RPMI7951 (cell line): Measurements from ENCODE around the gene SEMA4F. TPM values are rescaled to one million over a fixed set of nuclear protein-coding genes. Genes with fewer than 3 reads are reported as not detected.

Experiments used
- DNase-seq: peaks from one replicate; pipeline ENCODE4 v3.0.0-alpha.2; 2012; ENCODE audit warnings: low read depth
- total RNA-seq: library from RNA; depleted of rRNA; stranded (reverse); fragments of >200 nt; shearing (Covaris generic); gene quantifications from 2 replicates; pipeline ENCODE4 v1.2.3, GENCODE V29; 2014; rRNA removed

SEMA4F gene
- total RNA-seq, 1 experiment from 2014 or later, result 6.4 TPM

DNA sequence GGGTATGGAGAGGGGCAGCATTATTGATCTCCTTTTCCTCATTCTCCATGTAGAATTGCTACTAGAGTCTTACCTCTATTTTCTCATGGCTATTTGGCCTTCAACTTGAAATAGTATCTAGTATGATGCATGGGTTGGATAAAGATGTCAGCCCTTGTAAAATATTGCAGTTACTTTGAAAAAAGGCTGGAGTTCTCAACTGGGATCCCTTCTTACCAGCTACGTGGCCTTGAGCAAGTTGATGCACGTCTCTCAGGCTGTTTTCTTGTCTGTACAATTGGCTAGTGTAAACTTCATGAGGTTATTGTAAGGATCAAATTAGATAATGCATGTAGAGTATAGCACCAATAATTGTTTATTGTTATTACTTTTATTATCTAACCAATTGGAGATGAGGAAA, 50.2 kb downstream of the SEMA4F start:
- no peak for DNase-seq

DNA sequence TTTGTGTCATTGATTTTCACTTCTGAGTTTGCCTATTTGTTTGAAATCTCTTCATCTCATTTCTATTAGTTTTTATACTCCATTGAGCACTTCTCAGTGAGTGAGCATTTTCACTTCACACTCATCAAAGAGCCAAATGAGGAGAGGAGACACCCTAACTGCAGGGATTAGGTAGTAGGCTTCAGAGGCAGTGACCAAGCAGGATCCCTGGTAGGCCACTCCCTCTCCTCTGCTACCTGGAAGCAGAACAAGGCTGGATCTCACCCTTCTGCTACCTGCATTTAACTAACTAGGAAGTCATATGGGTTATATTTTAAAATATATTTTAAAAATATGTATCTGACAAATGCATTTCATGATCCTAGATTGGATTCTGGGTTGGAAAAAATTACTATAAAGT, 52.7 kb downstream of the SEMA4F start:
- no peak for DNase-seq

DNA sequence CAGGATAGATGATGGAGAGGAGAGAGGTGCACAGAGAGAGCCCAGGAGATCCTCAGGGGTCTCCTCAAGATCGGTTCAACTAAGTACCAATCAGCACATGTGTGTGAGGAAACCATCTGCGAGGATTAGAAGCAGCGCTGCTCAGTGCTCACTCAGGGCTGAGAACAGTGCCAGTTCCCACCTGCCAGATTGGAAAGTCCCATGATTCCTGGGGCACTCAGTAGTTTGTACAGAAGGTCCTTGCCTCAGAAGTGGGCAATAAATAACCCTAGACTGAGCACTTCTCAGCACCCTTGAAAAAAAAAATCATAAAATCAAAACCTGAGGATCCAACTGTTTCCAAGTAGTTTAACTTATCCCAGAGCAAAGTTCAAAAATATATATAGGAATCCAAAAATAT, 53.8 kb downstream of the SEMA4F start:
- no peak for DNase-seq

DNA sequence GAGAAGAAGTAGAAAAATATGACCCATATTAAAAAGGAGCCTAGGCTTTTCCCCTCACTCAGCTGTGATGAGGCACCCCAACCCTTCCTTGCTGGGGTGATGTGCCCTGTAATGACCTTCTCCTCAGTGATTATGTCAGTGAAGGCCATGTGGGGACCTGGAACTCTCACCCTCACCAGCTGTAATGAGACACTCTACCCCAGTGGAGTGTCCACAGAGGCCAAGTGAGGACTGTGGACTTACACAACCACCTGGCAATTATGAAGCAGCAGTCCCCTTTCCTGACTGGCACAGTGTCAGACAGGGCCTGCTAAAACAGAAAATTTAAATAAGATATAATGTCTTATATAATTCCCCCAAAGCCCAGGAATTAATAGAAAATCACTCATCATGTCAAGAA, 54.2 kb downstream of the SEMA4F start:
- peak; percentile 9 for DNase-seq

DNA sequence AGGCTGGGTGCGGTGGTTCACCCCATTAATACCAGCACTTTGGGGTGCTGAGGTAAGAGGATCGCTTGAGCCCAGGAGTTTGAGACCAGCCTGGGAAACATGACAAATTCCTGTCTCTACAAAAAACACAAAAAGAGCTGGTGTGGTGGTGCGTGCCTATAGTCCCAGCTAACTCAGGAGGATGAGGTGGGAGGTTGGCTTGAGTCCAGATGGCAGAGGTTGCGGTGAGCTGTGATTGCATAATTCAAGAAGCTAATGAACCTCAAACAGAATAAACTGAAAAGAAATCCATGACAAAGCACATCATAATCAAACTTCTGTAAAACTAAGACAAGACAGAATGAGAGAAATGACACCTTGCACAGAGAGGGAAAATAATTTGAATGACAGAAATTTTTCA, 54.8 kb downstream of the SEMA4F start:
- DNase-seq, result peak; percentile 76

DNA sequence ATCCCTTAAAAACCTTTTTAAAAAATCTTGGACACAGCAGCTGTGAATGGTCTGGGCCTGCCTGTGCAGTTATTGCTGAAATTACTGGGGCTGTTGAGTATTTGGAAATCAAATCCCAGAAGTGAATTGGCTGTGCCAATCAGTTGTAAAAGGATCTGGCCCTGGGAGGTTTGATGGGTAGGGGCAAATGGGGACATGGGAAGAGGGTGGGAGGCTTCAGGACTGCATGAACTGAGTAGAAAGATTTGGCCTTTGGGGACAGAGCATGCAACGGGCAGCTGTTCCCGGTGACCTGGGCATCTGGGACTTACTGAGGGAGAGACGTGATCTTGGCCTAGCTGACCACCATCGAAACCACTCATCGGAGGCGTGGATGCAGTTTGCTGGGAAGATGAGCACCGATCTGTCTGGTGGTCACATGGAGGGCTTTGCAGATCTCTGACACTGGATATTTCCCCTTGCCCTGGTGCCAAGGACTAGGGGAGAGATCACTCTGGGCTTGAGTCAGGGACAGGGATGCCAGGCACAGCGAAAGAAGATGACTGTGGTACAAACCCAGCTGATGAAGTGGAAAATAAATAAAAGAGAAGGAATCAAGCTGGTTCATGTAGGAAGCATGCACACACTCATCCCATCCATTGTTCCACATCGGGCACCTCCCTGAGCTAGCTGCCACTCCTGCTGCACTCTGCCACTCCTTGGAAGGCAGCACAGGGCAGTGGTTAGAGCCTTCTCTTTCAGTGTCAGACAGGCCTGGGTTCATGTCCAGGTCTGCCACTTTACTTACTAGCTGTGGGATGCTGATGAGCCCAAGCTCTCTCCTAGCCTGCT, 58.4 kb downstream of the SEMA4F start:
- no peak for DNase-seq

DNA sequence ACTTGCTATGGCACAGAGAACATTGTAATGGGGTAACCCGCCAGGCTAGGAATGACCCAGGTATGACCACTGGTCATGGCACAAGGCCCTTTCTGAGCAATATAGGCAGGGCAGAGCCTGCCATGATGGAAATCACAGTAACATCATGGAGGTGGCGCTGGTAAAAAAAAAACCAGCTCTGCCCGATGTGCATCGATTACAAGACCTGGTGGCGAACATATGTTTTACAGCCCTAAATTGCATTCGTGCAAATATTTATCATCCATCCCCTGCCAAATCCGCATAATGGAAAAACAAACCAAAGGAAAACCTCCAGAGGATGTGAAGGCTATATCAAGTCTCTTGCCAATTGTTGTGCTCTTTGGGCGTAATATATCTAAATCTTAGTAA, 60.6 kb downstream of the SEMA4F start:
- peak; percentile 8 for DNase-seq

DNA sequence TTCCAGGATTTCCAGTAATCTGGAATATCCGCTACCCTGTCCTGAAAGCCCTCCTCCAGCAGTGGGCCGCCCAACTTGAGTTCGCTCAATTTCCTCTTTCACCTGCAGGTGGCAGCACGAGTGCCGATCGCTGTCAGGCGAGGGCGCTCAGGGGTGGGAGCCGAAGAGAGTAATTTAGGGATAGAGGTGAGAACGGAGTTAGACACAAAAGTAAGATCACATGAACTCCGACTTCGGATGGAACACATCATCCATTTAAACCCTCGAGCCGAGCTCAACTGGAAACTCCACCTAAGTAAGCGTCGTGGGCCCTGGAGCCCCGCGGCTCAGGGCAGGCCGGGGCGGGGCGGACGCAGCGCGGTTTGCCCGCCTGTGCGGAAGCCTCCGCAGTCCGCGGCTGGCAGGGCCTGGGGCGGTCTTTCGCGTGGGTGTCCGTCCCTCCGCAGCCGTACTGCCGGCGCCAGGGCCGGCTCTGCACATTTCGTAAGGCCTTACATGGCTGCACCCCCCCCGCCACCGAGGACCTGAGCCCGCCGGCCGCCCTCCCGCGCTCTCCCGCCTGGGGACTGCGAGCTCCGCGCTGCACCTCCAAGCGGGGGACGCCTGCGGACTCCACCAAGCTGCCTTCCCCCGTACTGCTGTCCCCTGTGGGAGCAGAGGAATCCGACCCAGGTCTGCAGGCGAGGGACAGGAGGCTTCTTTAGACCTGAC, 61.2 kb downstream of the SEMA4F start:
- DNase-seq, result peak; percentile 75

DNA sequence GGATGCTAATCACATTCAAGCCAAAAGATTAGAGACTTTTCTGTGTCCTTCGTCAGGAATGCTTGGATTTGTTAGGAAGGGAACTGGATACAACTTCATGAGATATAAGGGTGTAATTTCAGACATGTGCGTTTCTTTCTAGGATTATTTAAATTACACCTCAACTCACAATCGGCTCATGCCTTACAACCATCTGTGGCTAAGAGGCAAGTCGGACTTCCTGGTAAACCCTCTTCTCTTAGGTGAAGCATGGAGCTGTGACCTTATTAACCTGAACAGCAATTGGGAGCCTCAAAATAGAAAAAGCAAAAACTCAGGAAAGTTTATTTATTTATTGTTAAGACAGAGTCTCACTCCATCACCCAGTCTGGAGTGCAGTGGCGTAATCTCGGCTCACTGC, 61.8 kb downstream of the SEMA4F start:
- no peak for DNase-seq

DNA sequence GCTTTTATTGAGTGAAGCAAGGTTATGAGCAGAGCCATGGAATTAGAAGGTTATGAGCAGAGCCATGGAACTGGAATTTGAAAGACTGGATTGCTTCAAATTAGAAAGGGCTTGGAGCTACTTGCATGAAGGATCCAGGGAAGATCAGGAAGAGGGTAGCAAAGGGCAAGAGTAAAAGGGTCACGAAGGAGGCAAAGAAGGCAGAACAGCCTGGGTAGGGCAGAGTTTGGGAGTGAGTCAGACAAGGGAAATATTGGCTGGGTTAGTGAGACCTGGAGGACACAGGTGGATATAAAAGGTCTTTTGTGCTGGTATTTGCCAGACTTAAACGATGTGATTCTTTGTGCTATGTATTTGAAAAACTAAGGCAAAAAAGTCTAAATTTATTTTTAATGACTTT, 65.0 kb downstream of the SEMA4F start:
- no peak for DNase-seq

DNA sequence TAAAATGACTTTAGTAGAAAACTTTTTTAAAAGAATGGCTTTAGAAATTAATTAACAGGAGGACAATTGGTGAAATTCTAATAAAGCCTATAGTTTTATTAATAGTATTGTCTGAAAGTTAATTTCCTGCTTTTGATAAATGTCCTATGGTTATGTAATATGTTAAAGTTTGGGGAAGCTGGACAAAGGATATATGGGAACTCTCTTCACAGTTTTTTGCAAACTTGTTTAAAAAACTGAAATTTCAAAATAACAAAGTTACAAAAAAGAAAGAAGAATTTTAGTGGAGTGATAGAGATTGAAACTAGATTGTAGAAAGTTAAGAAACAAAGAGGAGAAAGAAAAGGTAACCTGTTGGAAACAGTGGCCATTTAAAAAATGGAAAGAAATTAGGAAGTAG, 67.3 kb downstream of the SEMA4F start:
- no peak for DNase-seq

DNA sequence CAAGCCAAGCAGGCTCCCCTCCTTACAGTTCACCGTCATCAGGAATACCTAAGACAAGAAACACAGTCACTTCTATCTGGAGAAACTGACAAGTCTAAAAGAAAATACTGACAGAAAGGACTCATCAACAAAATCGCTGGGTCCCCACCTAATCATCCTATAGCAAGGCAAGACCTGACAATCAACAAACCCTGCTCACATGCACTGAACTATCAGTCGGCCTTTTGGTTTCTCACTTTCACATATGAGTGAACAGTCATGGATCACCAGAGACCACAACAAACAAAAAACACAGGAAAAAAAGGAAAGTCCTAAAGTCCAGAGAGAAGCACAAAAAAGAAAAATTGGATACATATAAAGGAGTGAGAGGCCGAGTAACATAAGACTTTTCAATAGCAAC, 70.4 kb downstream of the SEMA4F start:
- DNase-seq, result no peak

DNA sequence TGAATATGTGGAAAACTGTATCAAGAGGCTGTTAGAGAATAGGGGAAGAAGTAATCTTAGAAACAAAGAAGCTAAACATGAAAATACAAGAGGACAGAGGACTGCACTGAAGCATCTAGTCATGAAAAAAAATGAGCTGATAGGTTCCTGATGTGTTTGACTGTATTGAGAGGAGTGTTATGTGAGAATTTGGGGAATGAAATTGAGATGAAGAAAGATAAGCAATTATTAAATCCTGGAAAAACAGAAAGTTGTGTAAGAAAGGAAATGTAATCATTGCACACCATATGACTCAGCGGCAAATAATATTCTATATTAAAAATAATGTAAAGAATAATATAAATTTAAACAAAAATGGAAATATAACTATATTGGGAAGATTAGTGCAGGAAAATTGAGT, 71.2 kb downstream of the SEMA4F start:
- DNase-seq, result no peak

DNA sequence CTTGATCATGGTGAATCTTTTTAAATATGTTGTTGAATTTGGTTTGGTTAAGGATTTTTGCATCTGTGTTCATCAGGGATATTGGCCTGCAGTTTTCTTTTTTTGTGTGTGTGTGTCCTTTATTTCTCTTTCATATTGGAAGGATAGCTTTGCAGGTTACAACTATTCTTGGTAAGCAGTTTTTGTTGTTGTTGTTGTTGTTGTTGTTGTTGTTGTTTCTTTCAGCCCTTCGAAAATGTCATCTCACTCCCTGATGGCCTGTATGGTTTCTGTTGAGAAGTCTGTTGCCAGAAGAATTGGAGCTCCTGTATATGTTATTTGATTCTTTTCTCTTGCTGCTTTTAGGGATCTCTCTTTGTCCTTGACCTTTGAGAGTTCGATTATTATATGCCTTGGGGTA, 74.8 kb downstream of the SEMA4F start:
- DNase-seq, result no peak

DNA sequence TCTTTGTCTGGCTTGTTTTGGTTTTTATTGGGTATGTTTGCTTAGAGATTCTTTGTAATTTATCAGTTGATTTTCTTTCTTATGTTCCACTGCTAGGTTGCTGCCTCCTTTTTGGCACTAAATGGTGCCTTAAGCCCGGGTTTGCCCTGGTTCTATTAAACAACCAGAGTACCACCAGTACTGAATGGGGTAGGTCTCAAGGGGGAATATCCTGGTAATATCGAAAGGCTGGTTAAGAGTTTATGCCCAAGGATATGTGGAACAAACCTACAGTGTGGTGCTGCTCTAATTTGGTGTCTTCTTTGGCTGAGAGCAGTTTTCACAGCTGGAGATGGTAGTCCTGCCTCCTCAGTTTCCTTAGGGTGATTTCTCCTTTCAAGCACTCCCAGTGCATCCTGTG, 76.5 kb downstream of the SEMA4F start:
- no peak for DNase-seq

Other genes starting within 250 kb of the SEMA4F start
- gene C2orf81, start 232.6 kb upstream of the SEMA4F start, total RNA-seq, result 1.2 and 1.3 TPM in 2 replicates
- gene WDR54, start 232.5 kb upstream of the SEMA4F start, total RNA-seq, result 119 and 120 TPM in 2 replicates
- 15.1 and 17.7 TPM in 2 replicates for gene RTKN, start 212.3 kb upstream of the SEMA4F start, total RNA-seq
- 15.5 and 27.3 TPM in 2 replicates for gene INO80B, start 199.2 kb upstream of the SEMA4F start, total RNA-seq
- 66.5 and 70.5 TPM in 2 replicates for gene WBP1, start 195.8 kb upstream of the SEMA4F start, total RNA-seq
- gene MOGS, start 188.9 kb upstream of the SEMA4F start, total RNA-seq, result 41.0 and 44.6 TPM in 2 replicates
- gene MRPL53, start 181.6 kb upstream of the SEMA4F start, total RNA-seq, result 86.4 and 95.5 TPM in 2 replicates
- 12.3 and 14.3 TPM in 2 replicates for gene CCDC142, start 171.2 kb upstream of the SEMA4F start, total RNA-seq
- 17.3 and 17.5 TPM in 2 replicates for gene TTC31, start 171.2 kb upstream of the SEMA4F start, total RNA-seq
- gene LBX2, start 154.6 kb upstream of the SEMA4F start, total RNA-seq, result 6.7 and 10.6 TPM in 2 replicates
- 42.3 and 44.7 TPM in 2 replicates for gene PCGF1, start 146.6 kb upstream of the SEMA4F start, total RNA-seq
- gene TLX2, start 139.8 kb upstream of the SEMA4F start, total RNA-seq, result 4.2 and 5.5 TPM in 2 replicates
- 0.20 and 0.36 TPM in 2 replicates for gene DQX1, start 128.0 kb upstream of the SEMA4F start, total RNA-seq
- gene AUP1, start 124.5 kb upstream of the SEMA4F start, total RNA-seq, result 132 and 144 TPM in 2 replicates
- 70.3 and 71.4 TPM in 2 replicates for gene HTRA2, start 124.3 kb upstream of the SEMA4F start, total RNA-seq
- gene LOXL3, start 100.3 kb upstream of the SEMA4F start, total RNA-seq, result 93.6 and 108 TPM in 2 replicates
- 1.8 and 3.1 TPM in 2 replicates for gene DOK1, start 99.5 kb upstream of the SEMA4F start, total RNA-seq
- gene M1AP, start 5.9 kb upstream of the SEMA4F start, total RNA-seq, result 0.36 TPM in 1 of 2 replicates, not detected in the other
- gene HK2, start 179.9 kb downstream of the SEMA4F start, total RNA-seq, result 13.0 and 16.5 TPM in 2 replicates